HG03159 (cell line): Measurements from ENCODE around the gene DNAJA1.
"Not testable (repeated sequence)": the region's sequence is repeated elsewhere in the genome, so short reads cannot be mapped to it uniquely, and the experiment has no call there.

Experiments
- ATAC-seq: cut with Tn5 transposase; IDR thresholded peaks from one replicate; pipeline ENCODE4 v1.9.1; 2021; ENCODE audit warnings: mild to moderate bottlenecking, moderate library complexity; ENCODE audit not compliant: unreplicated experiment

Gene DNAJA1

GRCh38 chr9:33080534-33080933 is 55.5 kb downstream of the DNAJA1 start:
- ATAC-seq: no peak

GRCh38 chr9:33081128-33081851 is 56.2 kb downstream of the DNAJA1 start:
- no peak for ATAC-seq

- no peak for ATAC-seq
Measured at GRCh38 chr9:33082128-33082527, 57.1 kb downstream of the DNAJA1 start.

- ATAC-seq: no peak
Measured at GRCh38 chr9:33082538-33083326, 57.7 kb downstream of the DNAJA1 start.

GRCh38 chr9:33085672-33086071 is 60.6 kb downstream of the DNAJA1 start:
- not testable (repeated sequence) for ATAC-seq
